Tongue (tissue), 2 donors: ENCODE results near the gene MKNK1. TPM values are rescaled to one million over a fixed set of nuclear protein-coding genes. Genes with fewer than 3 reads are reported as not detected.

Experiments used
- DNase-seq: peaks from one replicate; pipeline ENCODE4 v3.0.0-alpha.2; 2015
- total RNA-seq: library from RNA; depleted of rRNA; stranded (reverse); fragments of >200 nt; gene quantifications from one replicate; pipeline ENCODE4 v1.2.3, GENCODE V29; 2014

Gene MKNK1
- total RNA-seq, 1 donor from 2014 or later, result 40.8 TPM

DNA sequence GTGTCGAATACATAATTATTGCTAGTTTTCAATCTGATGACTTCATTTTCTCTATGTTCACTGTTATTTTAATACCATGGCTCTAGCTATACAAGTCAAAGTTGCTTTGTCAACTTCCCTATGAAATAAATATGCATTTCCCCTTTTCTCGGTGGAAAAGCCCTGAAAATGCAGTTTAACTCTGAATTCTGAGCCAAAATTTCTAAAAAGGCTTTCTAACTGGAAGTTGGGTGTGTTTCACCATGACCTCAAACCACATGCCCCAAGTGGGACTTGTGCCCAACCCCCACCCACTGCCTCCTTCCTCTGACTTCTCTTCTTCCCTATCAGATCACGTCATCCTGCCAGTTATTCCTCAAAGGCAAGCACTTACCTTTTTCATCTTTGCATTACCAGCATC lies 8.9 kb downstream of the MKNK1 start:
- DNase-seq, result no peak

DNA sequence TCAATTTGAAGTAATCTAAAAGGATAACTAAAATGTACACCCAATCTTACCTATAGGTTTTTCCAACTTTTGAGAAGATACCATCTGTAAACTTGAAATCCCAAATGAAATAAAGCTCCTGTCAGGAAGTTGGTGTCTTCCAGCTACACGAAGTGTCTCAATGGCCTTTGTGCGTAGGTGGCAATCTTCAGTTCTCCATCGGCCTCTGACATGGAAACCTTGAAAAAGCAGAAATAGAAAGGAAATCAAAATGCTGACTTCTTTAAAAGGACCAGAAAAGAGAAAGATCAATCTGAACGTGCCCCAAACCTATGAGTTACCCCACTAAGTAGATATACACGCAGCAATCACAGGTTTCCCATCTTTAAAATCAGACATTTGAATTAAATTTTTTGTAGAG lies 10.0 kb downstream of the MKNK1 start:
- no peak for DNase-seq

DNA sequence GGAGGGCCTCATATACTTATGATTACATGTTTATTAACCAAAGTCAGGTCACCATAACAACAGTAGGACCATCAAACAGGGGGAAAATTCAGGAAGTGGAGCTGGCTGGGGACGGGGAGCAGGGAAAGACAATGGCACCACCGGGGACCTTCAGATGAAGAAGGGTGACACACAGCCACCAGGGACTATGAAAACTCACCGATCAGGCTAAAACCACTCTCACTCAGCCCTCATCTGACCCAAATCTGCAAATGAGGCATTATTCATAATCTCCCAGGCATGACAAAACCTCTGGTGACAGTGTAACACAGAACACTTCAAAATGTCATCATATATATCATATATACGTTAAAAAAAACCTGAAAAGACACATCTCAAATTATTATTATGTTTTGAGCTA lies 11.2 kb downstream of the MKNK1 start:
- DNase-seq, result no peak

DNA sequence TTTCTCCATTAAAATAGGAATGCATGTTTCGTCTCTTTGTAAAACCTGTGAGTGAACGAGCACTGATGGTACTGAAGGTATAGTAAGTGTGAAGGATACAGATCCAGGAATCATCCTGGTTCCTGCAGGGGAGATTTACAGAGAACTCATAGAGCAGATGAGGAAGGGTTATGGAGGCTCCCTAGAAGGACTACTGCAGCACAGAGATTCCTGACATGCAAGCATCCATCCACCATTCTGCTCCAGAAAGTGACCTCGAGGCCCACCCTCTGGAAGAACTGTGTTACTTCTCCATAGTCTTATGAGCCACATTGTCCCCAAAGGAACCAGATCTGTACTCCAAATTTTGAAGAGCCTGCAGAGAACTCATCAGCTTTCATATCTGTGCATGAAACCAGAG lies 14.5 kb downstream of the MKNK1 start:
- no peak for DNase-seq

DNA sequence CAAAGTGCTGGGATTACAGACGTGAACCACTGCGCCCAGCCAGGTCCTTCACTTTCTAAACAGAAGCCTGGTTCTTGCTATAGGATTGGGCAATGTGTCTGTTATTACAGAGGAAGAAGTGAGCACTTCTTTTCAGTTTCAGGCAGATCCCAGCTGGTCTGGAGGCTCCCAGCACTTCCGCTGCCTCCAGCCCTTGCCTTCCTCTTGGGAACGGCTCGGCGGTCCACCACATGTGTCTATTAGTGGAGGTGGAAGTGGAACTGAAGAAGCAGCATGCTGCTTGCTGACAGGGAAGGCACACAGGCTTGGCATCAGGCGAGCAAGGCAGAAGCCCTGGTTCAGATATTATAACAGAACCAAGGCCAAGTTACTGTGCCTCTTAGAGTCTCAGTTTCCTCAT lies 17.0 kb downstream of the MKNK1 start:
- no peak for DNase-seq

DNA sequence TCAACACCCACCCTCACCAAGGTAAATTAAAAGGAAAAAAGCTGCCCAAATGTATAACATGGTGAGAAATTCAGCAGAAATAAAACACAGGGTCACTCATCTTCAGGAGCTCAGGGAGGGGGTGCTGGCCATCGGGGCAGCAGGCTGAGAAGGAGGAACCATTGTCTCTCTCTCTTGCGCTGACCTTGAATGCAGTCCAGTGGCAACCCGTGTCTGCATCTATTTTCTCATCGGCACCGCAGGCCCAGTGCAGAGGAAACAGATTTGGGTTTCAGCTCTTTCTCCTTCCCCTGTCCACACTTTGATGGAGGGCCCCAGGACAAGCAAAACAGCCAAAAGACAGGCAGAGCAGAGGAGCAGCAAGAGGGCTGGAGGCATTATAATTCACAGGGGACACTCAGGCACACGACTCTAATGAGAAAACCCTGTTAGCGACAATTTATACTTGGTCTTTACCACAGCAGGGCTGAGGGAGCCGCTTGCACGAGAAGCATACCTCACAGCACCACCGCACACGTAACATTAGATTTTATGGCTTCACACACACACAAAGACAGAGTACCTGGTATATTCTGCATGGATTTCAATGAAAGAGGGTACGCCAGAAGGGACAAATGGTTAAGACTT lies 18.6 kb downstream of the MKNK1 start:
- no peak for DNase-seq

DNA sequence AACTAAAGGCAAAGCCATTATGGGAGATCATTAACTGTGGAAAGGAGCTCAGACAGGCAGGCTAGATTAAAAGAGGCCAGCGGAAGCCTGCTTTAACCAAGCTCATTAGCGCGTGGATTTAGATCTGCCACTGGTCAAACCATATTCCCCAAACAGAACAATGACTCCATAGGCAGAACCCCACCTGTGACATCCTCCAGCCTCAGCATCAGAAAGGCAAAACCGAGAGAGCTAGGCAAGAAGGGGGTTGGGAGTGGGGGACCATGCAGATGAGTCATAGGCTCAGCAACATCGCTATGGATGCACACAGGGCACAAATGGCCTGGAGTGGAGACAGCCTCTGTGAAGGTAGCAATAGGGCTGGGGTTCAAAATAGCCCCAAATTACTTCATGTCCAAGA lies 20.6 kb downstream of the MKNK1 start:
- DNase-seq, result no peak

DNA sequence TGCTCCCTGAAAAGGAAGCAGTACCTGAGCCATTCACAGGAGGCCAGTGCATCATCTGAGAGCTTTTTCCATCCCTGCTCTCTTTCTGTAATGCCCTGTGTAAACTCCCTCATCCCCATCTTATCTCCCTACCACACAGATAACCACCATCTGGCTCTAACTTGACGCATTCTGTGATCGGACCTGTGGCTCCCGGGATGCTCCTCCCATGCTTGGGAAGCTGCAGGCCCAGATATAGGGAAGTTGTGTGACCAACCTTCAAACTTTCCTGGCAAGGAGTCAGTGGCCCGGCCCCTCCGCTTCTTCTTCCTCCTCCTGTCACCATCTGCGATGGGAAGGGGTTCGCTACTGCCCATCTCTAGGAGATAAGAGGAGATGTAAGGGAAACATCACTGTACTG lies 21.1 kb downstream of the MKNK1 start:
- DNase-seq, result no peak

DNA sequence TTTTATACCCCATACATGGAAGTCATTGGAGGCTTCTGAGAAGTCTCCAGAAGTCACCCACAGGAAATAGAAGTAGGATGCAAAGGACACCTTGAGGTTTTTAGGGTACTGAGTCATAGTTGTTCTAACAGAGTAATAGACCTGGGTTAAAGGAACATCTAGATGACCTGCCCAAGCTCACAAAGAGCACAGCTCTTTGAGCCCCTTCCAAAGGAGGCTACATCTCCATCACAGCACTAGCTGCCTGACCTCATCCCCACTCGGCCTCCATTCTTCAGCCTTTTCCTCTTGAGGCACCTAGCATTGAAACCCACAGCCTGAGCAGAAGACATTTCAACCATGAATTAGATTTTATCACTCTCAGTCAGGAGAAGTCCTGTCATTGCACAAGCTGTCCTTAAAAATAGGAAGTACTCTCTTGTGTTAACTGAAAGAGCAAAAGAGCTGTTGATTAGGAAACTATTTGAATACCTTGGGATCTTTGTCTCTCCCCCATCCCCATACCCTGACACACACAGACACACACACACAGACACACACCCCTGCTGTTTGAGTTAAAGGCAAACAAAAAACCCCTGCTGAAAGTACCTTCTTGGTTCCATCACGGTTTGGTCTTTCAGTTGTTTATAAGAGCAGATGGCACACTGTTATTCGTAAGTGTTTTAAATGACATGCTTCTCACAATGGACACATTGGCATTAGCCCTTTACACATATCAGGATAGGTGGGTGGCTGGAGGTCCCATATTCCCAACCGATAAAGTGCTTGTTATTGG lies 22.2 kb downstream of the MKNK1 start:
- no peak for DNase-seq

DNA sequence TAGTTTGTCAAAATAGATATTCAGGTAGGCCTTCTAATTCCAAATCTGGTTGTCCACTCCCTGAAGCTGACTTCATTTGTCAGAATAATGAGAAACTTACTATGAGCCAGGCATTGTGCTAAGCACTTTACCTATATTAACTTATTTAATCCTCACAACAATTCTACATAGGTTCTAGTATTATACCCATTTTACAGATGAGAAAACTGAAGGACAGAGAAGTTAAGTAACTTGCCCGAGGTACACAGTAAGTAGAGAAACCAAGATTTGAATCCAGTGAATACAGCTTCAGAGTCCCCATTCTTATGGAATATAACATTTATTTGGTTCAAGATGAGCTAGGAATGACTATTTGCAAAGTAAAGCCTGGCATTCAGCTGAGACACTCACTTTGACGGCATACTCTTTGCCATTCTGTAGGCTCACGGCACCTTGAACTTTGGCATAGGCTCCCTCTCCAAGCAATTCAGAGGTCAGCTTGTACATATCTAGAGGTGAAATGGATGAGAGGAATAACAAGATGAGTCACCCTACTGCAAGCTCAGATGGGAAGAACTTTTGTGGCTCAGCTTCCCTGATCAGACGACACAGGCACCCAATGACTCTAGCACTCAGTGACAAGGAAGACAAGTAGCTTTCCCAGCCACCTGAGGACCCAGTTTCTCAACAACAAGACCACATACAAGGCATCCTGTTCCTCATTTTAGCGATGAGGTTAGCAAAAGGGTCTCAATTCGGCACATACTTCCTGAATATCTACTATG lies 23.7 kb downstream of the MKNK1 start:
- DNase-seq, result no peak

DNA sequence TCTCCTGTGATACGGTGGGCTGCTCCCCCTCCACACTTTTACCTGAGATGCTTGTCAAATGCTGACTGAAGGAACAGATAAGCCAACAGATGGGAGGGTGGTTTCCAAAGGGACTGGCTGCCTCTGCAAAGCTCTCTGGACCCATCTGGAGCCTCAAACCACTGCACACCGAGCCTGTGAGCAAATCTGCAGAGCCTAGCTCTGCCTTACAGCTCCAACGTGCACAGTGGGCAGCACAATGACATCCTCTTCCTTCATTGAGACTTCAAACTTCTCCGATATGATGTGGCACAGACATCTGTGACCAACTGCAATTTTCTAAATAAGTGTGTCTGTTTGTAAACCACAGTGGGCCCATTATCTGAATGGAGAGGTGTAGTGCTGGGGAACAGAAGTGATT lies 26.4 kb downstream of the MKNK1 start:
- no peak for DNase-seq

DNA sequence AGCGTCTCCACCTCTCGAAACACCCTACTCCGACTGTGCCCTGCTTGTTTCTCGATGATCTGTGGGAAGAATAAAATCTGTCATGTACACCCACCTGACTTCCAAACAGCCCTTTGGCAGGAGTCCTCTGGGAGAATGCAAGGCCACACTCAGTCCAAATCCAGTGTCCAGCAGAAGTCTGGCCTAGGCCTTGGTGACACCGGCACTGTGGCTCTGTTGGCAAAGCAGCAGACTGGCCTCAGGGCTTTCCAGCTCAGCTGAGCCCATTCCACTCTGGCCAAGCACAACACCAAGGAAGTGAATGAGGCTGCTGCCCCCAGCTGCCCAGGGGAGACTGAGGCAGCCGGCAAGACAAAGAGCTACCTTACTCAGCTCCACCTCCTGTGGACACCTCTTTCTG lies 27.5 kb downstream of the MKNK1 start:
- DNase-seq, result no peak

DNA sequence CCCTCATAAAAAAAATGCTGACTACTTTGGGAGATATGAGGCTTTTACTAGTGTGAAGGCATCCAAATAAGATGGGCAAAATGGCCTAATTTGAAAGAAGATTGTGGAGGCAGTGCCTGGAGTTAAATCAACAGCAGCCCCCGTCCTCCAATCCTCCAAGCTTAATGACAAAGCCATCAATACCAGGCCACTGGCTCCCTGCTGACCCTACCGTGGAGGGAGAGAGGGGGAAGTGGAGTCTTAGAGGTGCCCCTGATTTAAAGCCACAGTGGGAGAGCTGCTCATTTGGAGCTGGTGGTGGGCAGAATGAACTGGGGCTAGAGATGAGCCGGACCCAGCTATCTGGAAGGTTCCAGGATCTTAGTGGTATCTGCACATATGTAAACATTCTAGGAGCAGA lies 28.3 kb downstream of the MKNK1 start:
- no peak for DNase-seq

DNA sequence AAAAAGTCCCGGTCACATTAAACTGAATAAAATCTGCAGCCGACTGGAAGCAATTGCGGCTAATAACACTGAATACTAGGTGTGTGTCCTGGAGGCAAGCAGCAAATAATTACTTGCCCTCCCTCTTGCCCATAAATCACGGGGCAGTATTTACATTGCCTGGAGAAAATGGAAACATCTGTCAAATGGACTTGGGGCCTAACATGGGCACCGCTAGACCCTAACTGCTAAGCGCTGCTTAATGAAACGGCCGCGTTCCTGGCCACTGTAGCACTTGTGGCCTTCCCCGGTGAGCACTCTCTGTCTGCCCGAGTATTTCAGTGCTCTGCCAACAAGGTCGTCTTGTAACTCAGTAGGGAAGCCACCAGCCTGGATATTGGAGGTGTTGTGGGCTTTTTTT lies 28.8 kb downstream of the MKNK1 start:
- DNase-seq, result no peak

DNA sequence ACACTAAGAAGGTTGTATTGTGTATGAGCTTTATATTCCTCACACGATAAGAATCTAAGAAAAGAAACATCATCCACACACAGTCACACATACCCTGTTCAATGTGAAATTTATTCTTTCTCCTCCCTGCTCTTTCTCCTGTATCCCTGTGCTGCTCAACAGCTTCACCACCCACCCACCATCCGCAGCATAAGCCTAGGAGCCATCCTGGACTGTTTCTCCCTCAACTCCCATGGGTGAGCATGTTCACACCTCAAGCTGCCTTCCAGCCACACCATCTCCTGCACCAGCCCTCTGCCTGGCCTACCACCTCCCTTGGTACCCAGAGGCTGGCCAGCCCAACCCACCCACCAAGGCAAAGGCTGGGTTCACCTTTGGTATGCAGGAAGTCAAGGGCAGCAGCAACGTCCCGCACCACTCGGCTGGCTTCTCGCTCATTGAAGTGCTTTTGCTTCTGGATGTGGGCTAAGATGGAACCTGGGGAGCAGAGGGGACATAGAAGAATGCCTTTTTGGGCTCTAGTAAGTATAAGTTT lies 32.3 kb downstream of the MKNK1 start:
- DNase-seq, result no peak

DNA sequence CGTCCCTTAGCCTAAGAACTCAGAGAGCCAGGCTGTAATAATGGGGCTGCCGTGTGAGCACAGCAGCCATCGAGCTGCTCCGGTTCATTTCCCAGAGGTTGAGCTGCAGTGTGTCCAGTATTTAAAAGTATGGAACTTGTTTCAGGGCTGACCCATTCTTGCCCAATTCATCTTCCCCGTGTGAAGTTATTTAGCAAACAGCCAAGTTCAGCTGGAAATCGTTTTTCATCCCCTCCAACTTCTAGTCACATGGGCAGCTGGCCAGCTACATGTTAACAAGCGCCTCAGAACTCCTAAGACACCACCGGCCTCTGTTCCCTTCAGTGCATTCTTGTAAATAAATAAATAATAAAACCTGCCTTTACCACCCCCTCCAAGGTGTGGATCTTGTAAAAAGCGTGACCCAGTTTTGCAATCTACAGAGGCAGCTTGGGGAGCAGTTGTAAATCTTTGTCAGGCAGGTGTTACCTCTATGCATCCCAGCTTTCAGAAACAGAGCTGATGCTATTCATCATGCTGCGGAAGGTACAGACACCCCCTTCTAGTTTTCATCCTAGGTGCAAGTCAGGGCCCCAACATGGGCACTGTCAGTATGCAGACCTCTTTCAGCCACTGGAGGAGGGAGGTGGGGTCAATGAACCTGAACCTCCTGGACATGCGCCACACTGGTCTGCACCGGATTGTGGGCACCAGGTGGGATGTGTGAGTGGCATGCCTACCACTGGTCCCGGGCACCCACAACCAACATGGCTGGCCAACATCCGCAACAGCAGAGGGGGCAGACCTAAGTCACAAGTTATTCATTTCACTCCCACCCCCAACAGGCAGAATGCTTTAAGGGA lies 34.0 kb downstream of the MKNK1 start:
- DNase-seq, result peak; percentile 16

DNA sequence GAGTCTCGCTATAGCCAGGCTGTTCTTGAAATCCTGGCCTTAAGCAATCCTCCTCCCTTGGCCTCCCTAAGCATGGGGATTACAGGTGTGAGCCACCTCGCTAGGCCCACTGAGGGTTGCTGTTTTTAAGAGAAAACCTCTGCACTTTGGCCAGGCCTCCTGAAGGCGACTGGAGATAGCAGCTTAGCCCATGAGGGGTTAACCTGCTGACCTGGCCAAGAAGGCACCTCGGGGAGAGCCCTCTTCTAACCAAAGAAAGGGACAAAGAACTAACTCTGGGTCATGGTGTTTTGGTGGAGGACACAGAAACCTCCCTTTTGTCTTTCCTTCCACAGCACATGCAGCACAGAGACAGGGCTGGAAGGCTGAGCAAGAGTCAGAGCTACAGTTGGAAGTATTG lies 35.0 kb downstream of the MKNK1 start:
- no peak for DNase-seq

DNA sequence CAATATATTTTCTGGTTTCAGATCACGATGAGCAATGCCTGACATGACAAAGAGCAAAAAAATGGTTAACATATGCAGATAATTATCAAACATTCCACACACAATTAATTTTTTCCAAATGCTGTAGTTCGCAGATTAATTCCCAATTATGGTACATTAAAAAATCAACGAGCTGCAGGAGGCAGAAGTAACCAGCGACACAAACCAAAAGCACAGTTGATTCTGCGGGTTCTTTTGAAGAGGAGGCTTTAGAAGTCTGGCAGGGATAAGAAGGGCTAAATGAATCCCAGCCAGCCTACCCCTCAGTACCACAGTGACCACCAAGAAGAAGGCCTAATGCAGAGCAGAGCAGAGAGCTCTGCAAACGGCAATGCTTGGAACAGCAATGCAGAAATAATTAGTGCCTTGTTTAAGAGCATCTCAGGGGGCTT lies 35.6 kb downstream of the MKNK1 start:
- no peak for DNase-seq

DNA sequence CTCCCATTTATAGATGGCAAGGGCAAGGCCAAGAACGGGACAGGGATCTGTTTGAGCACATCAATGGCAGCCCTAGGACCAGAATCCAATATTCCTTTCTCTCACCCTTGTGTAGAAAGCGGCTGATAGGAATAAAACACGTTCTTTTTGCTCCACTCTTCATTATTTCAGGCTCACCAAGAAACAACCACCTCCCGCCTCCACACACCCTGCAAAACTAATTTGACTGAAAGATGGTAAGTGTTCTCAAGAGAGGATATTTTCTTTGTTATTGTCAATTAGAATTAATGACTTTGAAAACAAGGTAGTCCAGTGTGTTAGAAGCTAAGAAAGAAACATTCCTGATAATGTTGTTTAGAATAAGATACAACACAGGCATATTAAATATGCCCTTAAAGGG lies 40.7 kb downstream of the MKNK1 start:
- DNase-seq, result no peak

DNA sequence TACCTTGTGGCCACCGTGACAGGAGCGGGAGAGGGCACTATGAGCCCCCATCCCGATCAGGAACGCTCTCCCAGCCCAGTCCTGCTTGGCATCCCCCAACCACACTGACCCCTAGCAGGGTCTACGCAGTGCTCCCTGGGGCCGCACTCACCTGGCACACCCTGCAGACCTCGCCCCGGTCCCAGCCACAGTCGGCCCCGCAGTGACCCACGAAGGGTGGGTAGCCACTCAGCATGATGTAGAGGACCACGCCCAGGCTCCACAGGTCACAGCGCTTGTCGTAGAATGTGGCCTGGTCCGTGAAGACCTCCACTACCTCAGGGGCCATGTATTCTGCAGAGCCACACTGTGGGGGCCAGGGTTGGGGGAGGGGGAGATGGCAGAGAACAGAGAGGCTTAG lies 41.6 kb downstream of the MKNK1 start:
- DNase-seq, result no peak

DNA sequence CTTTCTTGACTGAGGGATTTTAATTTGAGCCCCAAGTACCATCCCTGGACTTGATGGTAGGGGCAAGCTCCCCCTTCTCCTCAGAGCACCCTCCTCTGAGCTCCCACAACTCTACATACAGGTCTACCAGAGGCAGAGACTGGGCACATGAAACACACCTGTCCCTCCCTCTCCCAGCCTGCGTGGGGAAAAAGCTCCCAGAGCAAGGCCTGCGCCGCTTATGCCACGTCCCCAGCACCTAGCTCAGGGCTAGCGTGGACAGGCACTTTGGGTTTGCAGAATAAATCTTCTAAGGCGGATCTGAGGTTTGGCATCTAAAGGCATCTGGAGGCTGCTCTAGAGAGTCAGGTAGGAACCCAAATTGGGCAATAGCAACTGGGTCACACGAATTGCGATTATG lies 45.1 kb downstream of the MKNK1 start:
- DNase-seq, result no peak
